Right kidney (tissue), 9 donors: ENCODE results near the gene S1PR3.
"Not testable (repeated sequence)": the region's sequence is repeated elsewhere in the genome, so short reads cannot be mapped to it uniquely, and the experiment has no call there.

Source experiments
- DNase-seq: peaks from one replicate; pipeline ENCODE4 v3.0.0-alpha.2; 2016
- long read RNA-seq, 8 donors: transcript quantifications; one replicate each; lab custom pipeline, GENCODE V29; 2026

Gene S1PR3
- long read RNA-seq, donor 1, full-length matches to known transcripts = 50 of 50 reads
- long read RNA-seq, donor 1, partial matches to known transcripts = 0 of 50 reads
- long read RNA-seq, donor 1, other reads (novel, unspliced or antisense) = 0 of 50 reads
- long read RNA-seq, donor 2, full-length matches to known transcripts = 34 of 34 reads
- long read RNA-seq, donor 2, partial matches to known transcripts = 0 of 34 reads
- long read RNA-seq, donor 2, other reads (novel, unspliced or antisense) = 0 of 34 reads
- long read RNA-seq, donor 3, full-length matches to known transcripts = 36 of 36 reads
- long read RNA-seq, donor 3, partial matches to known transcripts = 0 of 36 reads
- long read RNA-seq, donor 3, other reads (novel, unspliced or antisense) = 0 of 36 reads
- long read RNA-seq, donor 4, full-length matches to known transcripts = 49 of 49 reads
- long read RNA-seq, donor 4, partial matches to known transcripts = 0 of 49 reads
- long read RNA-seq, donor 4, other reads (novel, unspliced or antisense) = 0 of 49 reads
- long read RNA-seq, donor 5, full-length matches to known transcripts = 20 of 20 reads
- long read RNA-seq, donor 5, partial matches to known transcripts = 0 of 20 reads
- long read RNA-seq, donor 5, other reads (novel, unspliced or antisense) = 0 of 20 reads
- long read RNA-seq, donor 6, full-length matches to known transcripts = 47 of 47 reads
- long read RNA-seq, donor 6, partial matches to known transcripts = 0 of 47 reads
- long read RNA-seq, donor 6, other reads (novel, unspliced or antisense) = 0 of 47 reads
- long read RNA-seq, donor 7, full-length matches to known transcripts = 79 of 79 reads
- long read RNA-seq, donor 7, partial matches to known transcripts = 0 of 79 reads
- long read RNA-seq, donor 7, other reads (novel, unspliced or antisense) = 0 of 79 reads
- long read RNA-seq, donor 8, full-length matches to known transcripts = 50 of 50 reads
- long read RNA-seq, donor 8, partial matches to known transcripts = 0 of 50 reads
- long read RNA-seq, donor 8, other reads (novel, unspliced or antisense) = 0 of 50 reads

GRCh38 chr9:88991066-88992034 lies at the start of gene S1PR3:
TSS of gene S1PR3 (plus strand) at chr9:88991468. CDS start at chr9:89001201, 9,733 bp downstream.
- DNase-seq = peak; percentile 80

- DNase-seq = not testable (repeated sequence)
Measured at GRCh38 chr9:88941586-88941985, 49.7 kb upstream of the S1PR3 start.

GRCh38 chr9:88942411-88942810 lies 48.9 kb upstream of the S1PR3 start:
- no peak for DNase-seq

GRCh38 chr9:88945636-88946333 lies 45.5 kb upstream of the S1PR3 start:
- DNase-seq = no peak

GRCh38 chr9:88947581-88948573 lies 43.4 kb upstream of the S1PR3 start:
- DNase-seq = no peak

GRCh38 chr9:88949425-88949824 lies 41.8 kb upstream of the S1PR3 start:
- peak; percentile 37 for DNase-seq

- no peak for DNase-seq
Measured at GRCh38 chr9:88949961-88950340, 41.3 kb upstream of the S1PR3 start.

- no peak for DNase-seq
Measured at GRCh38 chr9:88950341-88951154, 40.7 kb upstream of the S1PR3 start.

GRCh38 chr9:88951155-88951542 lies 40.1 kb upstream of the S1PR3 start:
- no peak for DNase-seq

GRCh38 chr9:88952086-88952615 lies 39.1 kb upstream of the S1PR3 start:
- no peak for DNase-seq

- no peak for DNase-seq
Measured at GRCh38 chr9:88952976-88953375, 38.3 kb upstream of the S1PR3 start.

- no peak for DNase-seq
Measured at GRCh38 chr9:88953381-88954029, 37.8 kb upstream of the S1PR3 start.

GRCh38 chr9:88954066-88954465 lies 37.2 kb upstream of the S1PR3 start:
- no peak for DNase-seq

- no peak for DNase-seq
Measured at GRCh38 chr9:88957526-88957925, 33.7 kb upstream of the S1PR3 start.

- no peak for DNase-seq
Measured at GRCh38 chr9:88959727-88960469, 31.4 kb upstream of the S1PR3 start.

GRCh38 chr9:88960632-88961031 lies 30.6 kb upstream of the S1PR3 start:
- DNase-seq = no peak

- DNase-seq = no peak
Measured at GRCh38 chr9:88965473-88965872, 25.8 kb upstream of the S1PR3 start.
